HEK293T (cell line): ENCODE results near the gene TRPT1.

Source experiments
- CTCF ChIA-PET: fragments of 350-600 bp; formaldehyde crosslinking; extraction: SDS; loops from one replicate; lab custom pipeline; 2021; ENCODE audit warnings: antibody characterized with exemption, inconsistent platforms; lab: Yijun Ruan, JAX
- POLR2A ChIA-PET: fragments of 350-600 bp; formaldehyde crosslinking; extraction: SDS; loops from one replicate; lab custom pipeline; 2020; ENCODE audit warnings: antibody characterized with exemption, inconsistent platforms; lab: Yijun Ruan, JAX
- DNase-seq: peaks from one replicate; pipeline ENCODE4 v3.0.0; 2012; ENCODE audit warnings: mixed read lengths; ENCODE audit errors: extremely low spot score
- ARNT ChIP-seq: fragments of 450-650 bp; IDR thresholded peaks from 2 replicates; pipeline ENCODE4 v1.6.1; 2017; ENCODE audit warnings: mild to moderate bottlenecking
- BHLHE40 ChIP-seq: fragments of 450-650 bp; IDR thresholded peaks from 2 replicates; pipeline ENCODE4 v1.6.1; 2016; ENCODE audit warnings: mild to moderate bottlenecking, moderate library complexity, borderline replicate concordance
- CTBP1 ChIP-seq: fragments of 450-650 bp; IDR thresholded peaks from 2 replicates; pipeline ENCODE4 v1.6.1; 2016; ENCODE audit warnings: borderline replicate concordance
- ELF4 ChIP-seq: fragments of 450-650 bp; IDR thresholded peaks from 2 replicates; pipeline ENCODE4 v1.6.1; 2017; ENCODE audit warnings: antibody characterized with exemption
- FOXA1 ChIP-seq: fragments of 450-650 bp; IDR thresholded peaks from 2 replicates; pipeline ENCODE4 v1.6.1; 2016; ENCODE audit warnings: mild to moderate bottlenecking
- FOXK2 ChIP-seq: fragments of 450-650 bp; IDR thresholded peaks from 2 replicates; pipeline ENCODE4 v1.6.1; 2016; ENCODE audit warnings: mild to moderate bottlenecking
- FOXM1 ChIP-seq: fragments of 450-650 bp; IDR thresholded peaks from 2 replicates; pipeline ENCODE4 v1.6.1; 2017; ENCODE audit warnings: mild to moderate bottlenecking, borderline replicate concordance
- HDGF ChIP-seq: fragments of 450-650 bp; IDR thresholded peaks from 2 replicates; pipeline ENCODE4 v1.6.1; 2017; ENCODE audit warnings: antibody characterized with exemption, borderline replicate concordance
- L3MBTL2 ChIP-seq: fragments of 450-650 bp; conservative IDR thresholded peaks from 2 replicates; pipeline ENCODE4 v1.6.1; 2016; ENCODE audit warnings: mild to moderate bottlenecking
- LEF1 ChIP-seq: fragments of 450-650 bp; IDR thresholded peaks from 2 replicates; pipeline ENCODE4 v1.6.1; 2017; ENCODE audit warnings: mild to moderate bottlenecking, borderline replicate concordance
- NFRKB ChIP-seq: fragments of 450-650 bp; IDR thresholded peaks from 2 replicates; pipeline ENCODE4 v1.6.1; 2016; ENCODE audit warnings: mild to moderate bottlenecking, moderate library complexity
- PKNOX1 ChIP-seq: fragments of 450-650 bp; IDR thresholded peaks from 2 replicates; pipeline ENCODE4 v1.6.1; 2016
- SP1 ChIP-seq: fragments of 450-650 bp; IDR thresholded peaks from 2 replicates; pipeline ENCODE4 v1.6.1; 2017
- SUZ12 ChIP-seq: fragments of 450-650 bp; IDR thresholded peaks from 2 replicates; pipeline ENCODE4 v1.6.1; 2016; ENCODE audit warnings: mild to moderate bottlenecking
- TARDBP ChIP-seq: fragments of 450-650 bp; IDR thresholded peaks from 2 replicates; pipeline ENCODE4 v1.6.1; 2016
- ZNF384 ChIP-seq: fragments of 450-650 bp; IDR thresholded peaks from 2 replicates; pipeline ENCODE4 v1.6.1; 2016

Gene TRPT1

GRCh38 chr11:64263947-64264317, 37.9 kb upstream of the TRPT1 start:
- POLR2A ChIA-PET, result interaction anchor here (0.6 to 2.3 kb wide), 7 partner anchors 13 to 78 kb away, joined by 3 to 5 read pairs (median 3); partner anchors contain the start of genes PLCB3, PPP1R14B, STIP1 and TRMT112
- TF ChIP-seq SP1 (no peak), LEF1 (no peak)
- DNase-seq, result no peak
- CTCF ChIA-PET, result no interaction called here

- ChIA-PET CTCF (no interaction called here), POLR2A (interaction anchor here (0.6 to 2.3 kb wide), 5 partner anchors 8 to 54 kb away, joined by 3 to 5 read pairs (median 4); partner anchors contain the start of genes PLCB3, PPP1R14B and TRMT112)
- DNase-seq, result no peak
- TF ChIP-seq FOXA1 (no peak), SP1 (no peak), SUZ12 (no peak), CTBP1 (no peak), TARDBP (no peak), FOXK2 (no peak), ZNF384 (no peak), PKNOX1 (no peak), L3MBTL2 (no peak), BHLHE40 (no peak), FOXM1 (no peak), ARNT (no peak), HDGF (no peak), ELF4 (no peak)
These were observed 37.3 kb upstream of the TRPT1 start for GRCh38 chr11:64263021-64263946.

GRCh38 chr11:64262271-64263002, 36.5 kb upstream of the TRPT1 start:
- ChIA-PET POLR2A (interaction anchor here (1.6 kb wide), 1 partner anchor 9 kb away, joined by 4 read pairs; no protein-coding TSS in a partner anchor), CTCF (no interaction called here)
- DNase-seq, result no peak
- TF ChIP-seq FOXK2 (no peak), FOXA1 (no peak), NFRKB (no peak), SUZ12 (no peak), ARNT (no peak), L3MBTL2 (no peak), TARDBP (no peak), ELF4 (no peak), HDGF (no peak), BHLHE40 (no peak), FOXM1 (no peak), PKNOX1 (no peak), LEF1 (no peak), CTBP1 (no peak), ZNF384 (no peak), SP1 (no peak)

GRCh38 chr11:64261556-64262080, 35.6 kb upstream of the TRPT1 start:
- ChIA-PET CTCF (no interaction called here), POLR2A (interaction anchor here (1.4 to 1.6 kb wide), 2 partner anchors 10 to 56 kb away, joined by 3 to 4 read pairs; partner anchors contain the start of gene PRDX5)
- no peak for DNase-seq
- TF ChIP-seq FOXM1 (no peak), CTBP1 (no peak), LEF1 (no peak), FOXA1 (no peak), SUZ12 (no peak), FOXK2 (no peak), BHLHE40 (no peak), SP1 (no peak), ARNT (no peak), L3MBTL2 (no peak)

- no peak for TF ChIP-seq ELF4
- no peak for TF ChIP-seq SUZ12
- no peak for TF ChIP-seq HDGF
- TF ChIP-seq ZNF384, result no peak
- no peak for TF ChIP-seq BHLHE40
- TF ChIP-seq CTBP1, result no peak
- TF ChIP-seq PKNOX1, result no peak
- TF ChIP-seq FOXA1, result no peak
- TF ChIP-seq L3MBTL2, result no peak
- no peak for TF ChIP-seq LEF1
- TF ChIP-seq NFRKB, result no peak
- no peak for TF ChIP-seq FOXM1
- no peak for TF ChIP-seq FOXK2
- no peak for TF ChIP-seq TARDBP
- no peak for TF ChIP-seq ARNT
- TF ChIP-seq SP1, result no peak
- ChIA-PET POLR2A (interaction anchor here (1.4 kb wide), 1 partner anchor 57 kb away, joined by 3 read pairs; the partner anchor contains the start of gene PRDX5), CTCF (no interaction called here)
- no peak for DNase-seq
These were observed 34.2 kb upstream of the TRPT1 start for GRCh38 chr11:64260147-64260708.
